ENCODE data around the gene FBXW11. TPM values are rescaled to one million over a fixed set of nuclear protein-coding genes. Genes with fewer than 3 reads are reported as not detected.

FBXW11 gene
- total and polyA plus RNA-seq, 10 of the 15 experiments (the other 5 are each of a cell fraction or from before 2014, with no cell fraction given), result 4.3 to 61.5 (median 40.0) TPM

DNA sequence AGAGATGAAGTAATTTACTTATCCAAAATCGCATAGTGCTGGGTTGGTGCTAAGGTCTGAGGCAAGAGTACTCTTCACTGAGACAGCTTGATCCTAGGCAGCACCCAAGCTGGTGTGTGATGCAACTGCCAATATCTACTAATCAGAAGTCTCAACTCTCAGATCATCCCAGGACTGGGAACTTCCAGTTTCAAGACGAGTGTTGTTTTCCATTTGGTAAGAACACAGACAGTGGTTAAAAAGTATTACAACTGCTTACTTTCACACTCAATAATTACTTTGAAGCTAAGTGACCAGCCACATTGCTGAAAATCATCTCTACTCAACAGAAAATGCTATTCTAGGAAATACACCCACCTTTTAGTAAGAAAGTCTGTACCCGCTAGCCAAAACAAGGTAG lies 45.3 kb downstream of the FBXW11 start (continued):
- TF ChIP-seq, protein P1, sequence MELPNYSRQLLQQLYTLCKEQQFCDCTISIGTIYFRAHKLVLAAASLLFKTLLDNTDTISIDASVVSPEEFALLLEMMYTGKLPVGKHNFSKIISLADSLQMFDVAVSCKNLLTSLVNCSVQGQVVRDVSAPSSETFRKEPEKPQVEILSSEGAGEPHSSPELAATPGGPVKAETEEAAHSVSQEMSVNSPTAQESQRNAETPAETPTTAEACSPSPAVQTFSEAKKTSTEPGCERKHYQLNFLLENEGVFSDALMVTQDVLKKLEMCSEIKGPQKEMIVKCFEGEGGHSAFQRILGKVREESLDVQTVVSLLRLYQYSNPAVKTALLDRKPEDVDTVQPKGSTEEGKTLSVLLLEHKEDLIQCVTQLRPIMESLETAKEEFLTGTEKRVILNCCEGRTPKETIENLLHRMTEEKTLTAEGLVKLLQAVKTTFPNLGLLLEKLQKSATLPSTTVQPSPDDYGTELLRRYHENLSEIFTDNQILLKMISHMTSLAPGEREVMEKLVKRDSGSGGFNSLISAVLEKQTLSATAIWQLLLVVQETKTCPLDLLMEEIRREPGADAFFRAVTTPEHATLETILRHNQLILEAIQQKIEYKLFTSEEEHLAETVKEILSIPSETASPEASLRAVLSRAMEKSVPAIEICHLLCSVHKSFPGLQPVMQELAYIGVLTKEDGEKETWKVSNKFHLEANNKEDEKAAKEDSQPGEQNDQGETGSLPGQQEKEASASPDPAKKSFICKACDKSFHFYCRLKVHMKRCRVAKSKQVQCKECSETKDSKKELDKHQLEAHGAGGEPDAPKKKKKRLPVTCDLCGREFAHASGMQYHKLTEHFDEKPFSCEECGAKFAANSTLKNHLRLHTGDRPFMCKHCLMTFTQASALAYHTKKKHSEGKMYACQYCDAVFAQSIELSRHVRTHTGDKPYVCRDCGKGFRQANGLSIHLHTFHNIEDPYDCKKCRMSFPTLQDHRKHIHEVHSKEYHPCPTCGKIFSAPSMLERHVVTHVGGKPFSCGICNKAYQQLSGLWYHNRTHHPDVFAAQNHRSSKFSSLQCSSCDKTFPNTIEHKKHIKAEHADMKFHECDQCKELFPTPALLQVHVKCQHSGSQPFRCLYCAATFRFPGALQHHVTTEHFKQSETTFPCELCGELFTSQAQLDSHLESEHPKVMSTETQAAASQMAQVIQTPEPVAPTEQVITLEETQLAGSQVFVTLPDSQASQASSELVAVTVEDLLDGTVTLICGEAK (IDR thresholded peaks at IDR 0.05; ENCODE audit: borderline replicate concordance), result no peak
- TF ChIP-seq ZNF24 (IDR thresholded peaks at IDR 0.05) (no peak), NR2F1 (conservative IDR thresholded peaks at IDR 0.05) (no peak; the same call in 1 of the 2 replicates), E2F4 (IDR thresholded peaks at IDR 0.05; ENCODE audit: low read depth, low read length) (no peak), NRF1 (conservative IDR thresholded peaks at IDR 0.05; ENCODE audit: low read depth, low read length) (no peak), KDM1A (IDR thresholded peaks at IDR 0.05; ENCODE audit: borderline replicate concordance) (no peak)
- TF ChIP-seq, protein P2, sequence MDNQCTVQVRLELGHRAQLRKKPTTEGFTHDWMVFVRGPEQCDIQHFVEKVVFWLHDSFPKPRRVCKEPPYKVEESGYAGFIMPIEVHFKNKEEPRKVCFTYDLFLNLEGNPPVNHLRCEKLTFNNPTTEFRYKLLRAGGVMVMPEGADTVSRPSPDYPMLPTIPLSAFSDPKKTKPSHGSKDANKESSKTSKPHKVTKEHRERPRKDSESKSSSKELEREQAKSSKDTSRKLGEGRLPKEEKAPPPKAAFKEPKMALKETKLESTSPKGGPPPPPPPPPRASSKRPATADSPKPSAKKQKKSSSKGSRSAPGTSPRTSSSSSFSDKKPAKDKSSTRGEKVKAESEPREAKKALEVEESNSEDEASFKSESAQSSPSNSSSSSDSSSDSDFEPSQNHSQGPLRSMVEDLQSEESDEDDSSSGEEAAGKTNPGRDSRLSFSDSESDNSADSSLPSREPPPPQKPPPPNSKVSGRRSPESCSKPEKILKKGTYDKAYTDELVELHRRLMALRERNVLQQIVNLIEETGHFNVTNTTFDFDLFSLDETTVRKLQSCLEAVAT (IDR thresholded peaks at IDR 0.05), result no peak
